ENCODE results near the gene AK6.
"Not testable (repeated sequence)": the region's sequence is repeated elsewhere in the genome, so short reads cannot be mapped to it uniquely, and the experiment has no call there.

AK6 gene

DNA sequence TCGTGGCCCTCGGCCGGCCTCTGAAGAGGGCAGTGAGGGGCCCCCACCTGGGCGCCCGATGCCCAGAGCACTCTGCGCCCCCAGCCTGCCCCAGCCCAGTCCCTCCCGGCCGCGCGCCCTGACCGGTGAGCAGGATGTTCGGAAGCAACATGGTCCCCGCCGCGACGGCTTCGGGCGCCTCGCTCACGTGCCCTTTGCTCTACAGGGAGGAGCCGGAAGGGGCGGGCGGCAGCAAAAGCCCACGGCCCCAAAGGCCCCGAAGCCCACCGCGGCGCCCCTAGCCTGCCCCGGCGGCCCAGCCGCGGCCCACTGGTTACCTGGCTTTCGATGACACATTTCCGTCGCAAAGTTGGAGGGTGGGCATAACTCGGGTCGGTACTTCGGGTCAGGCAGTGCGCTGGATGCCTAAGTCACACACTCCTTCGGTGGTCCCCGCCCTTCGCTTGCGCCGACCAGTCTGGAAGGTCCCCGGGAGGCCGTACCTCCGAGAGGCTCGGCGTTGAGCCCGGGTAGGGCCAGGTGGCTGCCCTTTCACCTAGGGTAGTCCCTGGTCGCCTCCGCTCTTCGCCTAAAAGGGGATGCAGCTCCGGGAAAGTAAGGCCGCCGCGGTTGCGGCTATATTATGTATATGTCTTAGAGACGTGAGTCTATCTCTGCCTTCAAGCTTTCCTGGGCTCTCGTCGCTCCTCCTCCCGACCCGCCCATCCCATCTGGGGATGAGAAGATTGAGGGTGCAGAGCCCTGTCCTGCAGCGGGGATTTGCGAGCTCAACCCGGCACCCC, at the start of gene AK6, which contains the start of the genes RAD17 and TAF9:
Gene AK6 (minus strand): TSS at position 181 of the 782 bp plus-strand sequence. CDS start 30 bp downstream, at position 151.
Gene RAD17 (plus strand): TSS at position 479 of the 782 bp plus-strand sequence. CDS start 2,391 bp downstream, outside the sequence.
Gene TAF9 (minus strand): TSS at position 181 of the 782 bp plus-strand sequence. CDS start 3,783 bp downstream, outside the sequence.
- DNase-seq: peak; percentile 86

DNA sequence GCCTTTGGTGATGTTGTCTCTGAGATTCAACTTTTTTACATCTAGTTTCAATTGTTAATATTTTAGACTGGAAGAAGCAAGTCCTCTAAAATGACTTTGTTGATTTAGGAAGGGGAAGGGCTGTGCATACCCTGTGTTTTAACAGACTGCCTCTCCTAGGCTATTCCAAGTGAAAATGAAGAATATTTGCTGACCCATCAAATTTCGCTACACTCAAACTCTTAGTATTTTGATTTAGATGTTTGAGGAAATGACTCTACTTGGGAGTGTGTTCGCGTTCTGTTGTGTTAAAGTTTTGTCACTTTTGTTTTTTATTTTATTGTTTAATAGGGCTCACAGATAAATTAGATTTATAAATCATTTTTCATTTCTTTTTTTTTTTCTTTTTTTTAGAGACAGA, 49.2 kb upstream of the AK6 start:
- DNase-seq: no peak

DNA sequence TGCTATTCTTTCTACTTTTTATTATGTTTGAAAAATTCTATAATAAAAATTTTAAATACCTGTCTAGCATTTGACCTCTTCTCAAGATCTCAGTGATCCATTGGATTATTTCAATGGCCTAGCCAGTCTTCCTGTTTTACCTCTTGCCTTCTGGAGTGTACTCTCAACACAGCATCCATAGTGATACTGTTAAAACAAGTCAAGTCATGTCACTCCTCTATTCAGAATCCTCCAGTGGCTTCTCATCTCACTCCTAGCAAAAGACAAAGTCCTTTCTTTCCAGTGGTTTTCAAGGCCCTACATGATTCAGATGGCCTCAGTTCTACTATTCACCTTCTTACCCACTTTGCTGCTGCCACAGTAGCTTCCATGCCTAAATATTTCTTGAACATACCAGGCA, 47.4 kb upstream of the AK6 start:
- DNase-seq: no peak

DNA sequence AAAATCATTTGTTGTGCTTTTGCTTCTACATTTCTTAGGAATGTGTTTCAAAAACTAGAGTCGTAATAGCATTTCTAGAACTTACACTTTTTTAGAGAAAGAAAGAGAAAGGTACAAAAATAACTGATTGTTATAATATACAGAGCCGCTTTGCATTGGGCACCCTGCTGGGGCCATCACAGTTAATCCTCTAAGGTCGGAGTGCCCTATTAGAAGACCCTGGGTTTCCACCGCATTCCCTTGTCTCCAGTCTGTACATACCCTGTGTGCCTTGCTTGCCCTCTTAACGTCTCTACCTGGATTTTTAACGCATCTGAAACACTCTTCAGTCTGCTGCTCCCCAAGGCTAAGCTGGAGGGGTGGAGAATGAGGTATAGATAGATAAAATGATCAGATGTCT, 46.9 kb upstream of the AK6 start:
- DNase-seq: no peak

DNA sequence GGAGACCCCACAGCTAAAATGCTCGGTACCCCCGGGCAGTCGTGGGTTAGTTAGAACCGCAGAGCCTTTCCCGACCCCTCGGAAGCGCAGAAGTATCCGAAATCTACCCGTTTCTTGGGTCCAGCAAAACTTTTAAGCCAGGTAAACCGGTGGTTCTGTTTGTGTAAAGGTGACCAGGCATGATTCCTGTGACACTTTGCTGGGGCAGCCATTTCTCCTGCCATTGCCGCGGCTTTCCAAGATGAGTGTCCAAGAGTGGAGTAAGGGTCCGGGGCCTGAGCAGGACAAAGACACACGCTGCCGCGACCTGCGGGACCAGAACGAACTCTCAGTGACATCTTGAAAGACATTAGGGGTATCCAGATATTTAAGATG, 46.3 kb upstream of the AK6 start:
- no peak for DNase-seq

DNA sequence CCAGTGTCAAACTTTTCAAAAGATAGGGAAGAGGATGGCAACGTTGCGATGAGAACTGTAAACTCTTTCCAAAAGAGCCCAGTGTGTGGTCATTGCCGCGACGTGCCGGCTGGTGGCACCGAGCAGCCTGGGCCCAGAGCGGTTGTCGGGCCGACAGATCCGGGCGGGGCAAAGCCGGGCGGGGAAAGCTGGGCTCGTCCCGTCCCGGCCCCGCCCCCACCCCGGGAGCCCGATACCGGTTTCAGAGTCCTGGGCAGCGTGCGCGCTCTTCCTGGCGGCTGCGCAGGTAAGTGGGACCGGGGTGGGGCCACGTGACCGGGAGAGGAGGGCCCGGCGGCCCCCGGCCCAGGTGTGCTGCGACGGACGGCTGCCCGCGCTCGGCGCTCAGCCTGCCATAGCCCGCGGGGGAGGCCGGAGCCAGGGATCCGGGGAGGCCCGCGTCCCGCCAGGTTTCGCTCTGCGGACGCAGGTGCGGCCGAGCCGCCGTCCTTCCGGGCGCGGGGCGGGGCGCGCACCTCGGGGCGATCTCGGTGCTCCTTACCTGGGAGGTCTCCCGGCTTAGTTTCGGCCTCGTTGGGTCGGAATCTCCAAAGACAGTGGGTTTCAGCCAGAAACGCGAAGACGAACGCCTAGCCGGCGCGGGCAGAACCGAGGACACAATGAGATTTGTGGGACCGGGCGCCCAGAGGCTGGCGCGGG, 45.7 kb upstream of the AK6 start, which contains the start of gene MARVELD2:
Gene MARVELD2 (plus strand): TSS at position 232 of the 699 bp plus-strand sequence. CDS start 4,270 bp downstream, outside the sequence.
- peak; percentile 97 for DNase-seq

DNA sequence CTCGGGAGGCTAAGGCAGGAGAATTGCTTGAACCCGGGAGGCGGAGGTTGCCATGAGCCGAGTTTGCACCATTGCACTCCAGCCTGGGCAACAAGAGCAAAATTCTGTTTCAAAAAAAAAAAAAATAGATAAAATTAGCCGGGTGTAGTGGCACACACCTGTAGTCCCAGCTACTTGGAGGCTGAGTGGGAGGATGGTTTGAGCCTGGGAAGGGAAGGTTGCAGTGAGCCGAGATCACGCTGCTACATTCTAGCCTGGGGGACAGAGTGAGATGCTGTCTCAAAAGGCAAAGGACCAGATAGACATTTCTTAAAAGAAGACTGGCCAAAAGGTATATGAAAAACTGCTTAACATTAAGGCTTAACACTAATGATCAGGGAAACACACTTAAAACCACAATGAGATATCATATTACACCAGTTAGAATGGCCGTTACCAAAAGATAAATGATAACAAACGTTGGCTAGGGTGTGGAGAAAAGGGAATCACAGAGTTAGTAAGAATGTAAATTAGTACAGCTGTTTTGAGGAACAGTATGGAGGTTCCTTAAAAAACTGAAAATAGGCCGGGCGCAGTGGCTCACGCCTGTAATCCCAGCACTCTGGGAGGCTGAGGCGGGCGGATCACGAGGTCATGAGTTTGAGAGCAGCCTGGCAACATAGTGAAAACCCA, 35.5 kb upstream of the AK6 start:
- no peak for DNase-seq

DNA sequence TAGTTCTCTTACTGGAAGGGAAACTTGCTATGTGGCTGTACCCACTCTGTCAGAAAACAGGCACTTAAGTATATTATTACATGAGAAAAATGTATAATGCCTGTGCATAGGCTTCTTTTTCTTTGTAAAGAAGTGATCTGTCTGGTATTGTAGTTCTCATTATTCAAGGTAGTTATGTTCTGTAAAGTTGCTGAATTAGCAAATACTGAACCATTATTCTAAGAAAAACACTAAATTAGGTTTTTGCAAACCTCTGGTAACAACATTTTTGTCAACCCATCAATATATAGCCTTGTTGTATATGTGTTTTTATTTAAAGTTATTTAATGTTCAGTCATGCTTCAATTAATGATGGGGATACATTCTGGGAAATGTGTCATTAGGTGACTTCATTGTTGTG, 9.1 kb upstream of the AK6 start:
- no peak for DNase-seq

DNA sequence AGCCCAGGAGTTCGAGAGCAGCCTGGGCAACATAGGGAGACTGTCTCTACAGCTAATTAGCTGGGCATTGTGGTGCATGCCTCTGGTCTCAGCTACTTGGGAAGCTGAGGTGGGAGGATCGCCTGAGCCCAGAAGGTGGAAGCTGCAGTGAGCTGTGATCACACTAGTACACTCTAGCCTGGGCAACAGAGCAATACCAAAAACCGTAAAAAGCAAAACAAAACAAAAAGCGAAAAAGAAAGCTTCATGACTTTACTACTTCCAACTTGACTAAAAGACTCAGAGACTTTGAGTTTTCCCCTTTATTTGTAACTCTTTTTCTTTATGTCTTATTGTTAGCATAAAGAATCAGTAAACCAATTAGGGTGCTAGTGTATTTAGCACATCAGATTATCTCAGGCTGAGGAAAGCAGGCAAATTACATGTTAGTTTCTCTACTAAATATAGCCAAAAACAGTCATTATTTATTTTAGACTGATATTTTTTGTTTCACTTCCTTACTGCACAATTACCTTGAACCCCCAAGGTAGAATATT, 5.7 kb upstream of the AK6 start:
- no peak for DNase-seq

DNA sequence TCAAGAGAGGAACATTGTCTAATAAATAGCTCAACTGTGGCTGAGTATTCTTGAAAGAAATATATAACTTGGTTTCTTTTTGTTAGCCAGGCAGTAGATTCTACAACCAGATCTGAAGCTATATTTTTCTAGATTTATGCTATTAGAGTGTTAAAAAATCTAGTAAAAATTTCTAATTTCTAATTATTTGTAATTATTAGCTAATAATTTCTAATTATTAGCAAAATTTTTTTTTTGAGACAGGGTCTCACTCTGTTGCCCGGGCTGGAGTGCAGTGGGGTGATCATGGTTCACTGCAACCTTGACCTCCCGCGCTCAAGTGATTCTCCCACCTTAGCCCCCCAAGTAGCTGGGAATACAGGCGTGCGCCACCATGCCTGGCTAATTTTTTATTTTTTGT, 3.1 kb upstream of the AK6 start:
- no peak for DNase-seq

DNA sequence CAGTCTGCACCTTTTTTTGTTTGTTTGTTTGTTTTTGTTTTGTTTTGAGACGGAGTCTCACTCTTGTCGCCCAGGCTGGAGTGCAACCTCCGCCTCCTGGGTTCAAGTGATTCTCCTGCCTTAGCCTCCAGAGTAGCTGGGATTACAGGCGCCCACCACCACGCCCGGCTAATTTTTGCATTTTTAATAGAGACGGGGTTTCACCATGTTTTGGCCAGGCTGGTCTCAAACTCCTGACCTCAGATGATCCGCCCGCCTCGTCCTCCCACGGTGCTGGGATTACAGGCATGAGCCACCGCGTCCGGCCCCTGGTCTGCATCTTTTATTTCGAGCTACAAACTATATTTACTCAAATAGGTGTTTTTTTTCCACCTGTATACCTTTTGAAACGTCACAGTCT, 1.0 kb upstream of the AK6 start:
- DNase-seq: not testable (repeated sequence)

DNA sequence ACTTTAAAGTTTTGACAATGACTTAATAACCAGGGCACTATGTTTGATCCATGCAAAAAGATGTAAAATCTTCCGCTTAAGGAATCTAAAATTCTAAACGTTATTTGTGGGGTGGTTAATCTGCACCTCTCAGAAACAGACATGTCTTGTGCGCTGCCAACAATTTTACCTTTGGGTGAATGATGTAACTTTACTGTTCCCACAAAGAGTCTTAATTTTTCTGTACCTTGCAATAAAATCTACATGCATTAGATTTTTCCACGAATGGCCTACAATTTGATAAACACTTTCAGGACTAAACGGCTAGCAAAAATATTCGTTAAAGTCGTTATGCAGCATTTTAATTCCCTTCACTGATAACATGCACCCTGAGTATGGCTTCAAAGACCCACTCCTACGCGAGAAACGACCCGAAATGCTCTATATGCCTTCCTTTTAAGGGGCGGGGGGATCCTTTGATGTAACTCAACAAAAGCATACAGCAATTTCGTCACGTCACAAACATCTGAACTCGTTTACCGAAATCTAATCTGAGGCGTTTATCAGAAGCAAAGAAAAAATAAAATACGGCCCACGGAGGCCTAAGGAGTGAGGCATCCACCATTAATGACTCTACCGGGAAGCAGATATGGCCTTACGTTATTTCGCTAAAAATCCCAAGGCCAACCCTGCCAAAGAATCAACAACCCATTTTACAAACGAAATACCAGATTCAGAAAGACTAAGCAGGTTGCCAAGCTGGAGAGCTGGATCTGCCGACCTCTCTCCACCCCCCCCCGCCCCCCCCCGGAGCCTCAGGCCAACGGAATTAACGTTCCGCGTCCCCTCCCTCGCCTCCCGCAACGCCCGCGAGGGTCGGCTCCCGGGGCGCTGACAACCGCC, 621 bp downstream of the AK6 start:
- peak; percentile 58 for DNase-seq

DNA sequence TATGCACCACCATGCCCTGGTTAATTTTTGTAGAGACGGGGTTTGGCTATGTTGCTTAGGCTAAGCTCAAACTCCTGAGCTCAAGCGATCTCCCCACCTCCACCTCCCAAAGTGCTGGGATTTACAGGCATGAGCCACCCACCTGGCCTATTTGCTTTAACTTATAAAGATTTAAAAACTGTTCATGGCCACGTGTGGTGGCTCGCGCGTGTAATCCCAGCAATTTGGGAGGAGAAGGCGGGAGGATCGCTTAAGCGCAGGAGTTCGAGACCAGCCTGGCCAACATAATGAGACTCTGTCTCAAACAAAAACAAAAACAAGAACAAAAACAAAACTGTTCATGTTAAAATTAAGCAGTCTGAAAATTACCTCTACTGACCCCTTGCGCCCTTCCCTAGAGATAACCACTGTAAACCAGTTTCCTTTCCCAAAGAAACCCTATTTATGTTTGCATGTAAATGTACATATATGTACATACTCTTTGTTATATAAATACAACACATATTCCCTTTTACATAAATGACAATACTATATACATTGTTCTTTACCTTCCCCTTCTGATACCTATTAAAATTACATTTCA, 1.5 kb downstream of the AK6 start:
- no peak for DNase-seq

DNA sequence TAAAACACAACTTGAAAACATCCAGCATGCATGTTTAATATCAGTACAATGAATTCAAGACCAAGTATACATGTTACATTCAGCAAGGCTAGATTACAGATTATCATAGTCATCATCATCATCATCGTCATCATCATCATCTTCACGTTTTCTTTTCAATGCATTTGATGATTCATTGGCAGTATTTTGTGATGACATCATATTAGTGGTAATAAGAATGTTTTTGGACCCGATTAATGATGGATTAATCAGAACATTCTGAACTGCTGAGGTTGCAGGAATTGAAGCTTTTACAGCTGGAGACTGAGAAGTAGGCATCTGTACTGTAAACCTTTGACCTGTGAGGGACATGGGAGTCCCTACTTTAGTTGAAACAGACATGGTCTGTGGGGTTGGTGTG, 4.5 kb downstream of the AK6 start:
- DNase-seq: no peak

DNA sequence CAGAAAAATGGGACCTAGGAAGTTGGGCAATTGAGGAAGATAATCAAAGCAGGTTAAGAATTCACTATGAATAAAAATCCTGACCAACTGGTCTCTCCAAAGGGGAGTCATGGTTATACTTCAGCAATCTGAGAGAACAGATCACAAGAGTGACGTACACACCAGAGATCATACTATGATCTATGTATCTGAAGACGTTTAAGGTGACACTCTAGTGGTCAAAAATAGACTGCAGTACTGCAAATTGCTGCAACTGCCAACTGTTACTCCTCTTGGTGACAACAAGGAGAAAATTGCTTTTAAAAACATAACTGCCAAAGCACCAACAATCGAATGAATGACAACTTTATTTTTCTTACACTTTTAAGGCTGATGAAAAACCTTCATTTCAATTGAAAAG, 4.9 kb downstream of the AK6 start:
- no peak for DNase-seq

DNA sequence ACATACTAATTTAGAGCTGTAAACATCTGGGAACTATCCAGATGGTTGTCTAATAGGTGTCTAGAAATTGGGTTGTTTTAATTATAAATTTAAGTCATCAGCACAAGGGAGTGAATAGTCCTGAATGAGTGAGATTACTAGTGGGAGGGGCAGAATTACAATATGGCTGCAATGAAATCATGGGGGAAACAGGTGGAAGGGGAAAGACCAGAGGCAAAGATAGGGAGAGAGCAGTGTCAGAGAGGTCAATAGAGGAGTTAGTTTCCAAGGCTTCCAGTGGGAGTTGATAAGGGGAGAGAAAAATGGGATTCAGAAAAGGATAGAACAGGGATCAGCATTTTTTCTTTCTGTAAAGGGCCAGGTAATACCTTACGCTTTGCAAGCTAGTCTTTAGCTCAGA, 8.9 kb downstream of the AK6 start:
- no peak for DNase-seq

DNA sequence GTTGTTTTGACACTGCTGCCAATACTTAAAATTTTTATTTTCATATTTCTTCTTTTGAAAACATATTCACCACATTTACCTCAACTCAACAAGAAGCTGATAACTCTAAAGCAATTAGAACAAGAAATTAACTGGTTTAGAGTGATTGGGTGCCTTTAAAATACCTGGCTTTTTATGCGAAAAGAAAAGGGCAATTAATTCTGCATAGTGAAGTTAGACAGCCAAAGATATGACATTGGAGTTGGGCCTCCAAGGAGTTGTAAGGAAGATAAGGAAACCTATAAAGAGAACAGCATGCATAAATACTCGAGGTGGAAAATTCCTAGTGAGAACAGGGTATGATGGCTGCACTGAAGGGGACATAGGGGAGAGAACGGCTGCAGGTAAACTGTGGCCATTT, 9.6 kb downstream of the AK6 start:
- no peak for DNase-seq

DNA sequence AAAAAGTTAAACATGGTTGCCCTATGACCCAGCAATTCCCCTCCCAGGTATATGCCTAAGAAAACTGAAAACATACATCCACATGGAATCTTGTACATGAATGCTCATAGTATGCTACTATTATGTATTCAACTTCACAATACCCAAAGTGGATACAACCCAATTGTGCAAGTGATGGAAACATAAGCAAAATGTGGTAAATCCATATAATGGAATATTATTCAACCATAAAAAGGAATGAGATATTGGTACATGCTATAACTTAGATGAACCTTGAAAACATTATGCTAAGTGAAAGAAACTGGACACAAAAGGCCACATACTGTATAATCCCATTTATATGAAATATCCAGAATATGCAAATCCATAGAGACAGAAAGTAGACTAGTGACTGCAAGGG, 18.7 kb downstream of the AK6 start:
- DNase-seq: no peak

DNA sequence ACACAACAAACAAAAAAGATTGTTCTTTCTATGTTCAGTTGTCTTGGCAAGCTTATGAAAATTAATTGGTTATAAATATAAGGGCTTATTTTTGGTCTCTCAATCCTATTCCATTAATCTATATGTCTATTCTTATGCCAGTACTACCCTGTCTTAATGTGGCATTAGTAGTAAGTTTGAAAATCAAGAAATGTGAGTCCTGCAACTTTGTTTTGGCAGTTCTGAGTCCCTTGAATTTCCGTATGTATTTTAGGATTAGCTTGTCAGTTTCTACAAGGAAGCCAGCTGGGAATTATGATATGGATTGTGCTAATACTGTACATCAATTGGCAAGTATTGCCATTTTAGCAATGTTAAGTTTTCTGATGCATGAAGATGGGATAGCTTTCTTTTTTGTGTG, 26.2 kb downstream of the AK6 start:
- DNase-seq: no peak

DNA sequence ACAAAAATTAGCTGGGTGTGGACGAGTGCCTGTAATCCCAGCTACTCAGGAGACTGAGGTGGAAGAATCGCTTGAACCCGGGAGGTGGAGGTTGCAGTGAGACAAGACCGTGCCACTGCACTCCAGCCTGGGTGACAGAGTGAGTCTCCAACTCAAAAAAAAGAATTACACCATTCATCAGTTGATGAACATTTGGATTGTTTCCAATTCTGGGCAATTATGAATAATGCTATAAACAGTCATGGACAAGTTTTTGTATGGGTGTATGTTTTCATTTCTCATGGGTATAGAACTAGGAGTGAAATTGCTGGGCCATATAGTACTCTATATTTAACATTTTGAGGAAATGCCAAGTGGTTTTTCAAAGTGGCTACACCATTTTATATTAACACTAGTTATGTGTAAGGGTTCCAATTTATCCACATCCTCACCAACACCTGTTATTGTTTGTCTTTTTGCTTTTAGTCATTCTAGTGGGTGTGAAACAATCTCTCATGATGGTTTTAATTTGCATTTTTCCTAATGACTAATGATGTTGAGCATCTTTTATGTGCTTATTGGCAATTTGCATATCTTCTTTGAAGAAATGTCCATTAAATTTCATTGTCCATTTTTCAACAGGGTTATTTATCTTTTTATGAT, 27.7 kb downstream of the AK6 start:
- no peak for DNase-seq

DNA sequence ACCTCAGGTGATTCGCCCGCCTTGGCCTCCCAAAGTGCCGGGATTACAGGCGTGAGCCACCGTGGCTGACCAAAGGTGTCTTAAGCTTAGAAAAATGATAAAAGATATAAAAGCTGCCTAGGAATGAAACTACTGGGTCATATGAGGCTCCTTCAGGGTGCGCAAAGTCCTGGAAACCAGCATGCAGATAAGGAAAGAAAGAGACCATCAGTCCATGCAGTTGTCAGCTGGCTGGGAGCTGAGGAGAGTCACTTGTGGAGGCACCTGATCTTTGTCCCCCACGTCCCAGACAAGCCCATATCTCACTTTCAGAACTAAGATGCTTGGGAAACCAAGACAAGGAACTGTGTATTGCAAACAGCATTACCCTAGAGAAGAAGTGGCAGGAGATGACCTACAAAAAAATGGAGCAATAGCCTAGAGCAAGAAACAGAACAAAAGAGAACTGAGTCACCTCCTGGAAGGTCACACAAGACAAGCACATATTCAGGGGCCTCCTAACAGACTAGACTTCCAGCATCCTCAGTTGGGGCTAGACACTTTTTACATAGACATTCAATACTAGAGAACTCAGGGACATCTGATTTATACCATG, 33.9 kb downstream of the AK6 start:
- DNase-seq: no peak

Measured in NCI-H2029 (cell line).